OCI-LY1 (cell line): ENCODE measurements around the gene GTPBP3.

ENCODE experiments used
- H2AFZ ChIP-seq: fragments of 200-600 bp; sonication (generic), shearing (Covaris generic); 2 replicates; pipeline ENCODE4 v1.6.0; 2014; ENCODE audit warnings: antibody characterized with exemption, mild to moderate bottlenecking, low read length
- H3F3A ChIP-seq: fragments of 200-600 bp; sonication (generic), shearing (Covaris generic); 2 replicates; pipeline ENCODE4 v1.6.0; 2014; ENCODE audit warnings: mild to moderate bottlenecking, antibody characterized with exemption, low read length, moderate library complexity; ENCODE audit not compliant: insufficient read depth
- H3K27ac ChIP-seq: fragments of 200-600 bp; sonication (generic); 2 replicates; pipeline ENCODE4 v1.5.1; 2014; ENCODE audit warnings: low read length, mixed run types, mild to moderate bottlenecking, low read depth; ENCODE audit not compliant: poor library complexity, severe bottlenecking
- H3K27me3 ChIP-seq: fragments of 200-600 bp; sonication (generic); 2 replicates; pipeline ENCODE4 v1.6.0; 2014; ENCODE audit warnings: antibody characterized with exemption, mild to moderate bottlenecking, low read length, moderate library complexity; ENCODE audit not compliant: insufficient read depth
- H3K36me3 ChIP-seq: fragments of 200-600 bp; sonication (generic); 2 replicates; pipeline ENCODE4 v1.6.1; 2014; ENCODE audit warnings: mild to moderate bottlenecking, antibody characterized with exemption, low read length, moderate library complexity, mixed read lengths; ENCODE audit not compliant: insufficient read depth
- H3K4me1 ChIP-seq: fragments of 200-600 bp; sonication (generic); 2 replicates; pipeline ENCODE4 v1.5.1; 2014; ENCODE audit warnings: mild to moderate bottlenecking, low read length, moderate library complexity; ENCODE audit not compliant: insufficient read depth, severe bottlenecking
- H3K4me2 ChIP-seq: fragments of 200-600 bp; sonication (generic), shearing (Covaris generic); 2 replicates; pipeline ENCODE4 v1.6.1; 2014; ENCODE audit warnings: low read length
- H3K4me3 ChIP-seq: fragments of 200-600 bp; sonication (generic); 2 replicates; pipeline ENCODE4 v1.5.1; 2014; ENCODE audit warnings: low read length, low read depth, mild to moderate bottlenecking, mixed read lengths; ENCODE audit not compliant: poor library complexity, severe bottlenecking
- H3K79me2 ChIP-seq: fragments of 200-600 bp; shearing (Covaris generic); 2 replicates; pipeline ENCODE4 v1.6.1; 2016; ENCODE audit warnings: mixed run types, low read length, mixed read lengths; ENCODE audit not compliant: insufficient read depth
- H3K9ac ChIP-seq: fragments of 200-600 bp; sonication (generic), shearing (Covaris generic); 2 replicates; pipeline ENCODE4 v1.6.1; 2014; ENCODE audit warnings: mild to moderate bottlenecking, low read length, mixed read lengths
- H3K9me2 ChIP-seq: fragments of 200-600 bp; sonication (generic), shearing (Covaris generic); 2 replicates; pipeline ENCODE4 v1.6.1; 2014; ENCODE audit warnings: low read depth, mild to moderate bottlenecking, low read length, mixed read lengths
- H3K9me3 ChIP-seq: fragments of 200-600 bp; shearing (Covaris generic); 2 replicates; pipeline ENCODE4 v1.6.1; 2014; ENCODE audit warnings: low read length, mixed read lengths
- H4K20me1 ChIP-seq: fragments of 200-600 bp; sonication (generic), shearing (Covaris generic); 2 replicates; pipeline ENCODE4 v1.6.0; 2016; ENCODE audit warnings: mild to moderate bottlenecking, low read length; ENCODE audit not compliant: insufficient read depth
- EZH2 ChIP-seq: fragments of 200-600 bp; sonication (generic), shearing (Covaris generic); IDR thresholded peaks from 2 replicates; pipeline ENCODE4 v1.8.0; 2017; ENCODE audit warnings: borderline replicate concordance, mixed run types, mild to moderate bottlenecking, antibody characterized with exemption, low read length, moderate library complexity, mixed read lengths
- TF ChIP-seq, protein P1 (sequence below): fragments of 200-600 bp; sonication (generic), shearing (Covaris generic); IDR thresholded peaks from 2 replicates; pipeline ENCODE4 v1.5.1; 2017; ENCODE audit warnings: mild to moderate bottlenecking, antibody characterized with exemption, low read length, moderate library complexity, mixed read lengths

The GTPBP3 gene

DNA sequence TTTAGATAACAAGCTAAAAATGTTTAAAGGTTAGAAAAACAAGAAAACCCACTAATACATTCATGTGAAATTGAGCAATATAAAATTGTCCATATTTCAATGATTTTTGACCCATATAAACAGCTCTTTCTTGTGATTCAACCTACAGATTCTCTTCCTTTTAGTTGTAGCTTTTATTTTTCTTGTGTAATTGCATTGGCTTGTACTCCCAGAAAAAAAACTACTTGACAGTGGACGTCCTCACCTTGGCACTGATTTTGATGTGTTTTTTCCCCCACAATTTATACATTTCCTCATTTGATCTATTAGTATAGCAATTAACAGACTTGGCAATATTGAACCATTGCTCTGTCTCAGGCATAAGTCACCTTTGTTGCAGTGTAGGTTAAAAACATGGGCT, 51.9 kb downstream of the GTPBP3 start:
- H3K79me2 ChIP-seq, result no peaks in the 10 kb centered on the region
- no peaks in the 10 kb centered on the region for H3F3A ChIP-seq
- no peaks in the 10 kb centered on the region for H4K20me1 ChIP-seq
- TF ChIP-seq, protein P1, sequence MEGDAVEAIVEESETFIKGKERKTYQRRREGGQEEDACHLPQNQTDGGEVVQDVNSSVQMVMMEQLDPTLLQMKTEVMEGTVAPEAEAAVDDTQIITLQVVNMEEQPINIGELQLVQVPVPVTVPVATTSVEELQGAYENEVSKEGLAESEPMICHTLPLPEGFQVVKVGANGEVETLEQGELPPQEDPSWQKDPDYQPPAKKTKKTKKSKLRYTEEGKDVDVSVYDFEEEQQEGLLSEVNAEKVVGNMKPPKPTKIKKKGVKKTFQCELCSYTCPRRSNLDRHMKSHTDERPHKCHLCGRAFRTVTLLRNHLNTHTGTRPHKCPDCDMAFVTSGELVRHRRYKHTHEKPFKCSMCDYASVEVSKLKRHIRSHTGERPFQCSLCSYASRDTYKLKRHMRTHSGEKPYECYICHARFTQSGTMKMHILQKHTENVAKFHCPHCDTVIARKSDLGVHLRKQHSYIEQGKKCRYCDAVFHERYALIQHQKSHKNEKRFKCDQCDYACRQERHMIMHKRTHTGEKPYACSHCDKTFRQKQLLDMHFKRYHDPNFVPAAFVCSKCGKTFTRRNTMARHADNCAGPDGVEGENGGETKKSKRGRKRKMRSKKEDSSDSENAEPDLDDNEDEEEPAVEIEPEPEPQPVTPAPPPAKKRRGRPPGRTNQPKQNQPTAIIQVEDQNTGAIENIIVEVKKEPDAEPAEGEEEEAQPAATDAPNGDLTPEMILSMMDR, result no peak
- TF ChIP-seq EZH2, result no peak
- H3K27ac ChIP-seq, result no peak overlapping the region
- no peak overlapping the region for H3K4me2 ChIP-seq
- no peaks in the 10 kb centered on the region; the same call in 1 of the 2 replicates for H3K36me3 ChIP-seq
- no peaks in the 10 kb centered on the region; the same call in 1 of the 2 replicates for H3K27me3 ChIP-seq
- H3K4me3 ChIP-seq, result no peak overlapping the region
- H3K9ac ChIP-seq, result no peak overlapping the region
- H3K4me1 ChIP-seq, result peaks cover 12% of the 10 kb centered on the region
- H3K9me3 ChIP-seq, result peaks cover 3% of the 10 kb centered on the region; the same call in 1 of the 2 replicates
- no peaks in the 10 kb centered on the region for H3K9me2 ChIP-seq
- no peak overlapping the region for H2AFZ ChIP-seq

DNA sequence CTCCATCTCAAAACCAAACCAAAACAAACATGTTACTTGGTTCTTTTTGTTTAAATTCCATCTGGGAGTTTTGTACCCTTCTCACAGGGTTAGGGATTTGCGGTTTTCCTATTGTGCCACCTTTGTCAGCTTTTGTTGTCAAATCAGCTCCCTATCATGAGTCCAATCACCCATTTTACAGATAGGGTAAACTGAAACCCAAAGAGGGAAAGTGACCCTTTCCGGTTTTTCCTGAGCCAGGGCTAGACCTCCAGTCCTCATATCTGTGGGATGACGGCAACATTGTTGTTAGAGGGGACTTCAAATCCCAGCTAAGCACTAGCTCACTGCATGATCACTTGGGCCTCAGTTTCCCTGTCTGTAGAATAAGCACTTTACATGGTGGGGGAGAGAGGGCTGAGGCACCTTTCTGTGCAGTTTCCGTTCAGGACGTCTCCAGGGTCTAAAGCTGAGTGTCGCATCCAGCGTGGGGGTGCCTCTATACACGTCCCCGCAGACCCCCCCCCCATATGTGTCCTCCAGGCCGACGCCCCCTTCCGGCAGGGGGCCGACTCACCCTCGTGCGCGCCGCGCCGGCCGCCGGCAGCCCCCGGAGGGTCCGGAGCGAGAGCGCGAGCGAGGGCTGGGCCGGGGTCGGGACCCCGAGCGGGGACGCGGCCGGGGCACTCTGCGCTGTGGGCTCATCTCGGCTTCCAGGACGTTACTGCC, 52.8 kb downstream of the GTPBP3 start:
- no peak overlapping the region for H2AFZ ChIP-seq
- H3K27ac ChIP-seq, result no peak overlapping the region
- no peaks in the 10 kb centered on the region for H3K9me2 ChIP-seq
- peaks cover 3% of the 10 kb centered on the region; the same call in 1 of the 2 replicates for H3K9me3 ChIP-seq
- H3K79me2 ChIP-seq, result no peaks in the 10 kb centered on the region
- TF ChIP-seq, protein P1, result no peak
- TF ChIP-seq EZH2, result no peak
- H4K20me1 ChIP-seq, result no peaks in the 10 kb centered on the region
- H3K36me3 ChIP-seq, result no peaks in the 10 kb centered on the region; the same call in 1 of the 2 replicates
- H3K9ac ChIP-seq, result no peak overlapping the region
- no peaks in the 10 kb centered on the region for H3F3A ChIP-seq
- H3K4me3 ChIP-seq, result peak overlapping the region; percentile 55
- H3K4me1 ChIP-seq, result peaks cover 14% of the 10 kb centered on the region
- H3K4me2 ChIP-seq, result peak overlapping the region; percentile 75; the same call in 1 of the 2 replicates
- no peaks in the 10 kb centered on the region; the same call in 1 of the 2 replicates for H3K27me3 ChIP-seq

GRCh38 chr19:17390665-17391370, 53.5 kb downstream of the GTPBP3 start:
- Histone ChIP-seq H3K79me2 (no peaks in the 10 kb centered on the region), H3K4me1 (peaks cover 16% of the 10 kb centered on the region), H3K27me3 (no peaks in the 10 kb centered on the region; the same call in 1 of the 2 replicates), H3K9ac (peak overlapping the region; percentile 35; the same call in 1 of the 2 replicates), H3K4me3 (peak overlapping the region; percentile 55), H3K36me3 (no peaks in the 10 kb centered on the region; the same call in 1 of the 2 replicates), H4K20me1 (no peaks in the 10 kb centered on the region), H3F3A (no peaks in the 10 kb centered on the region), H3K27ac (no peak overlapping the region), H3K4me2 (peak overlapping the region; percentile 75), H2AFZ (no peak overlapping the region), H3K9me3 (peaks cover 3% of the 10 kb centered on the region; the same call in 1 of the 2 replicates), H3K9me2 (no peaks in the 10 kb centered on the region)
- TF ChIP-seq EZH2, result no peak
- TF ChIP-seq, protein P1, result peak; percentile 62
